NT2/D1 (cell line): ENCODE data around the gene NRXN3.

Experiments
- SUZ12 ChIP-seq: IDR thresholded peaks from 2 replicates; pipeline ENCODE4 v1.6.1; 2011; ENCODE audit not compliant: insufficient read length, insufficient read depth; ENCODE audit errors: extremely low read depth
- ZNF274 ChIP-seq: IDR thresholded peaks from 2 replicates; pipeline ENCODE4 v1.6.1; 2011; ENCODE audit warnings: mild to moderate bottlenecking, low read depth, low read length

GRCh38 chr14:78242086-78242485 lies 71.9 kb downstream of the NRXN3 start:
- TF ChIP-seq ZNF274 = no peak
- no peak for TF ChIP-seq SUZ12
